ENCODE data around the gene HOXB9. TPM values are rescaled to one million over a fixed set of nuclear protein-coding genes. Genes with fewer than 3 reads are reported as not detected.

Gene HOXB9
- total and polyA plus RNA-seq, 12 donors, result 0.11 to 2.7 (median 0.68) TPM; not detected in 2

- Histone ChIP-seq H3K27ac (no peak overlapping the region), H3K36me3 (replicated peaks in 1 of 2) (no peaks in the 10 kb centered on the region), H3K4me3 (no peak overlapping the region), H3K27me3 (peaks cover 93% of the 10 kb centered on the region), H3K4me1 (replicated peaks in 1 of 2) (peaks cover 0 to 4% of the 10 kb centered on the region in 2 donors), H3K9me3 (replicated peaks in 1 of 3) (no peaks in the 10 kb centered on the region)
- DNase-seq, result no peak
- WGBS, 4 donors, result 42 to 48% (median 44%) methylated on average over 20 of the region's 20 CpGs
- TF ChIP-seq POLR2A (IDR thresholded peaks at IDR 0.05), result no peak
- no peak for TF ChIP-seq CTCF (IDR thresholded peaks at IDR 0.05)
- intact Hi-C loops (cut with DNase I), result no loop called here
Measured at GRCh38 chr17:48634493-48635208, 8.5 kb upstream of the HOXB9 start.

GRCh38 chr17:48633266-48633677 is 7.1 kb upstream of the HOXB9 start:
- H3K9me3 ChIP-seq (replicated peaks in 1 of 3), result no peaks in the 10 kb centered on the region
- intact Hi-C loops (cut with DNase I), result no loop called here
- 27 to 36% (median 32%) methylated on average over 22 to 35 of the region's 35 CpGs for WGBS, 4 donors
- peaks cover 99% of the 10 kb centered on the region for H3K27me3 ChIP-seq
- H3K4me3 ChIP-seq, result no peak overlapping the region
- no peaks in the 10 kb centered on the region for H3K36me3 ChIP-seq (replicated peaks in 1 of 2)
- TF ChIP-seq POLR2A (IDR thresholded peaks at IDR 0.05) (no peak), CTCF (IDR thresholded peaks at IDR 0.05) (no peak)
- H3K27ac ChIP-seq, result no peak overlapping the region
- peak in 1 of 7 donors; percentile 13 for DNase-seq
- peaks cover 0 to 4% of the 10 kb centered on the region in 2 donors for H3K4me1 ChIP-seq (replicated peaks in 1 of 2)

- no peak overlapping the region for H3K4me3 ChIP-seq
- TF ChIP-seq CTCF (IDR thresholded peaks at IDR 0.05), result no peak
- TF ChIP-seq POLR2A (IDR thresholded peaks at IDR 0.05), result no peak
- H3K27me3 ChIP-seq, result peaks cover 99% of the 10 kb centered on the region
- no peaks in the 10 kb centered on the region for H3K36me3 ChIP-seq (replicated peaks in 1 of 2)
- H3K27ac ChIP-seq, result no peak overlapping the region
- no peaks in the 10 kb centered on the region for H3K9me3 ChIP-seq (replicated peaks in 1 of 3)
- intact Hi-C loops (cut with DNase I), result no loop called here
- DNase-seq, result no peak
- WGBS, 4 donors, result 62 to 72% (median 66%) methylated on average over 7 of the region's 7 CpGs
- H3K4me1 ChIP-seq (replicated peaks in 1 of 2), result peaks cover 0 to 4% of the 10 kb centered on the region in 2 donors
Measured at GRCh38 chr17:48632579-48633265, 6.6 kb upstream of the HOXB9 start.

- intact Hi-C loops (cut with DNase I), result no loop called here
- TF ChIP-seq POLR2A (IDR thresholded peaks at IDR 0.05), result no peak
- TF ChIP-seq CTCF (IDR thresholded peaks at IDR 0.05), result no peak
- Histone ChIP-seq H3K9me3 (replicated peaks in 1 of 3) (no peaks in the 10 kb centered on the region), H3K4me1 (replicated peaks in 1 of 2) (peaks cover 0 to 4% of the 10 kb centered on the region in 2 donors), H3K27ac (no peak overlapping the region), H3K27me3 (peaks cover 99% of the 10 kb centered on the region), H3K36me3 (replicated peaks in 1 of 2) (no peaks in the 10 kb centered on the region), H3K4me3 (no peak overlapping the region)
- DNase-seq, result no peak
- WGBS, 4 donors, result 44 to 68% (median 57%) methylated on average over 6 to 7 of the region's 7 CpGs
Measured at GRCh38 chr17:48631693-48632578, 5.8 kb upstream of the HOXB9 start.
